ENCODE measurements around the gene YPEL1. TPM values are rescaled to one million over a fixed set of nuclear protein-coding genes. Genes with fewer than 3 reads are reported as not detected.
"Not testable (repeated sequence)": the region's sequence is repeated elsewhere in the genome, so short reads cannot be mapped to it uniquely, and the experiment has no call there.

YPEL1 gene
- total RNA-seq, 1 experiment from 2014 or later: 3.6 TPM

- TF ChIP-seq EZH2 (IDR thresholded peaks at IDR 0.05; ENCODE audit: borderline replicate concordance, low read depth, low read length, poor library complexity, severe bottlenecking) (no peak), CTCF (conservative IDR thresholded peaks at IDR 0.05; ENCODE audit: low read depth, low read length) (no peak)
- no peak for DNase-seq (ENCODE audit: low spot score)
- intact Hi-C loops (cut with micrococcal nuclease; ENCODE audit: unreplicated experiment): no loop called here
- no peaks in the 10 kb centered on the region for H3K9me3 ChIP-seq (ENCODE audit: low read depth, low read length, poor library complexity, severe bottlenecking)
- no peak overlapping the region for H3K27ac ChIP-seq (ENCODE audit: low read depth, low read length, poor library complexity, severe bottlenecking)
- no peaks in the 10 kb centered on the region for H3K4me1 ChIP-seq (ENCODE audit: insufficient read depth, low read length, poor library complexity, severe bottlenecking)
- H3K36me3 ChIP-seq (ENCODE audit: insufficient read depth, low read length, poor library complexity, severe bottlenecking): peaks cover 7% of the 10 kb centered on the region
- BruUV-seq (replicated peaks): no TSS peak
- ChIA-PET CTCF (no interaction called here), POLR2A (ENCODE audit: low non-redundant PET) (no interaction called here)
- H3K4me3 ChIP-seq (ENCODE audit: low read depth, low read length, poor library complexity, severe bottlenecking): no peak overlapping the region
- no peaks in the 10 kb centered on the region for H3K27me3 ChIP-seq (replicated peaks; ENCODE audit: insufficient read depth, low read depth, low read length, poor library complexity)
Measured at GRCh38 chr22:21680830-21681565, 54.6 kb downstream of the YPEL1 start.

GRCh38 chr22:21679383-21679782 is 56.2 kb downstream of the YPEL1 start:
- BruUV-seq (replicated peaks): no TSS peak
- no peak for DNase-seq (ENCODE audit: low spot score)
- Histone ChIP-seq H3K36me3 (ENCODE audit: insufficient read depth, low read length, poor library complexity, severe bottlenecking) (peaks cover 10% of the 10 kb centered on the region), H3K9me3 (ENCODE audit: low read depth, low read length, poor library complexity, severe bottlenecking) (no peaks in the 10 kb centered on the region), H3K27me3 (replicated peaks; ENCODE audit: insufficient read depth, low read depth, low read length, poor library complexity) (no peaks in the 10 kb centered on the region), H3K4me3 (ENCODE audit: low read depth, low read length, poor library complexity, severe bottlenecking) (no peak overlapping the region), H3K27ac (ENCODE audit: low read depth, low read length, poor library complexity, severe bottlenecking) (no peak overlapping the region), H3K4me1 (ENCODE audit: insufficient read depth, low read length, poor library complexity, severe bottlenecking) (no peaks in the 10 kb centered on the region)
- intact Hi-C loops (cut with micrococcal nuclease; ENCODE audit: unreplicated experiment): no loop called here
- POLR2A ChIA-PET (ENCODE audit: low non-redundant PET): no interaction called here
- CTCF ChIA-PET: no interaction called here
- no peak for TF ChIP-seq EZH2 (IDR thresholded peaks at IDR 0.05; ENCODE audit: borderline replicate concordance, low read depth, low read length, poor library complexity, severe bottlenecking)
- TF ChIP-seq CTCF (conservative IDR thresholded peaks at IDR 0.05; ENCODE audit: low read depth, low read length): no peak

- BruUV-seq (replicated peaks); H3K27me3 ChIP-seq (replicated peaks; ENCODE audit: insufficient read depth, low read depth, low read length, poor library complexity); POLR2A ChIA-PET (ENCODE audit: low non-redundant PET); H3K9me3 ChIP-seq (ENCODE audit: low read depth, low read length, poor library complexity, severe bottlenecking); DNase-seq (ENCODE audit: low spot score); intact Hi-C loops (cut with micrococcal nuclease; ENCODE audit: unreplicated experiment); H3K27ac ChIP-seq (ENCODE audit: low read depth, low read length, poor library complexity, severe bottlenecking); H3K4me1 ChIP-seq (ENCODE audit: insufficient read depth, low read length, poor library complexity, severe bottlenecking); CTCF ChIA-PET; H3K4me3 ChIP-seq (ENCODE audit: low read depth, low read length, poor library complexity, severe bottlenecking): not testable (repeated sequence)
- peaks cover 10% of the 10 kb centered on the region for H3K36me3 ChIP-seq (ENCODE audit: insufficient read depth, low read length, poor library complexity, severe bottlenecking)
Measured at GRCh38 chr22:21678842-21679241, 56.8 kb downstream of the YPEL1 start.

Measured in A673 (cell line).